LNCAP (cell line): ENCODE results near the gene ELAVL2.
A peak's percentile ranks its signal among the peaks of the same experiment; 100 is the strongest.

Experiments used
- TF ChIP-seq, protein P1 (sequence below): fragments of 450-650 bp; IDR thresholded peaks from 2 replicates; pipeline ENCODE4 v1.5.1; 2017; ENCODE audit warnings: mild to moderate bottlenecking

ELAVL2 gene

DNA sequence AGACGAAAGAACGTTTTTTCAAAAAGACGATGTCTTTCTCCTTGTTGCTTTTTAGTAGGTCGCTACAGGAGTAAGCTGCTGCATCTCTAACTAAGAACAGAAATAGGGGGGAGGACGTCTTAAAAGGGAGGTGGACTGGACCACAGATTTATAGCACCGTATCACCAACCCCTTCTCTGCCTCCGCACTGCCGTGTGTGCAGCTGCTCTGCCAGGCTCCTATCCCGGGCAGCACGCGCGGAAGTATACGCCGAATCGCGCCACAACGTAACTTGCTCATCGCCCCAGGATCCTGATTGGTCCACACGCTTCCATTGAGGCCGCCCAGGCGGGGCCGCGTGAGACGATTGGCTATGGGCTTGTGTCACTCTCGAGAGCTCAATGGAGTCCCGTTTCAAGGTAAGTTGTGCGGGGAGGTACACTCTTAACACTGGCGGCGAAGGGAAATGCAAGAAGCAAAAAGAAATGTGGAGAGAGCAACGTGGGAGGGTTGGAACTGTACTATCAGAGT, at the start of gene ELAVL2:
ELAVL2 (minus strand) TSS at position 121 of the 510 bp plus-strand sequence. CDS start 64,006 bp downstream, outside the sequence.
- TF ChIP-seq, protein P1, sequence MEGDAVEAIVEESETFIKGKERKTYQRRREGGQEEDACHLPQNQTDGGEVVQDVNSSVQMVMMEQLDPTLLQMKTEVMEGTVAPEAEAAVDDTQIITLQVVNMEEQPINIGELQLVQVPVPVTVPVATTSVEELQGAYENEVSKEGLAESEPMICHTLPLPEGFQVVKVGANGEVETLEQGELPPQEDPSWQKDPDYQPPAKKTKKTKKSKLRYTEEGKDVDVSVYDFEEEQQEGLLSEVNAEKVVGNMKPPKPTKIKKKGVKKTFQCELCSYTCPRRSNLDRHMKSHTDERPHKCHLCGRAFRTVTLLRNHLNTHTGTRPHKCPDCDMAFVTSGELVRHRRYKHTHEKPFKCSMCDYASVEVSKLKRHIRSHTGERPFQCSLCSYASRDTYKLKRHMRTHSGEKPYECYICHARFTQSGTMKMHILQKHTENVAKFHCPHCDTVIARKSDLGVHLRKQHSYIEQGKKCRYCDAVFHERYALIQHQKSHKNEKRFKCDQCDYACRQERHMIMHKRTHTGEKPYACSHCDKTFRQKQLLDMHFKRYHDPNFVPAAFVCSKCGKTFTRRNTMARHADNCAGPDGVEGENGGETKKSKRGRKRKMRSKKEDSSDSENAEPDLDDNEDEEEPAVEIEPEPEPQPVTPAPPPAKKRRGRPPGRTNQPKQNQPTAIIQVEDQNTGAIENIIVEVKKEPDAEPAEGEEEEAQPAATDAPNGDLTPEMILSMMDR = no peak

DNA sequence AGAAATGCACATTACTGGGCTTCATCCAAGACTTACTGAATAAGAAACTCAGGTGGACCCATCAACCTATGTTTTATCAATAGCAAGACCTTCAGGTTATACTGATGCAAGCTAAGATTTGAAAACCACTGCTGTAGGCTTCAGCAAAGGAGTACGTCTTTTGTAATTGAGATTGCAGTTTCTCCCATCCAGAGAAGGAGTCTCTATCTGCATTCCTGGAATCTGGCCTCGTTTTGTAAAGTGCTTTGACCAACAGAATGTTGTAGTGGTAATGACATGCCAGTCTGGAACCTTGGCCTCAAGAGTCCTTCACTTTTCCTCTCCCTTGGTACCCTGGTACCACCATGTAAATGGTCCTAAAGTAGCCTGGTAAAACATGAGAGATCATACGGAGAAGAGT, 32.2 kb upstream of the ELAVL2 start:
- TF ChIP-seq, protein P1 = no peak

DNA sequence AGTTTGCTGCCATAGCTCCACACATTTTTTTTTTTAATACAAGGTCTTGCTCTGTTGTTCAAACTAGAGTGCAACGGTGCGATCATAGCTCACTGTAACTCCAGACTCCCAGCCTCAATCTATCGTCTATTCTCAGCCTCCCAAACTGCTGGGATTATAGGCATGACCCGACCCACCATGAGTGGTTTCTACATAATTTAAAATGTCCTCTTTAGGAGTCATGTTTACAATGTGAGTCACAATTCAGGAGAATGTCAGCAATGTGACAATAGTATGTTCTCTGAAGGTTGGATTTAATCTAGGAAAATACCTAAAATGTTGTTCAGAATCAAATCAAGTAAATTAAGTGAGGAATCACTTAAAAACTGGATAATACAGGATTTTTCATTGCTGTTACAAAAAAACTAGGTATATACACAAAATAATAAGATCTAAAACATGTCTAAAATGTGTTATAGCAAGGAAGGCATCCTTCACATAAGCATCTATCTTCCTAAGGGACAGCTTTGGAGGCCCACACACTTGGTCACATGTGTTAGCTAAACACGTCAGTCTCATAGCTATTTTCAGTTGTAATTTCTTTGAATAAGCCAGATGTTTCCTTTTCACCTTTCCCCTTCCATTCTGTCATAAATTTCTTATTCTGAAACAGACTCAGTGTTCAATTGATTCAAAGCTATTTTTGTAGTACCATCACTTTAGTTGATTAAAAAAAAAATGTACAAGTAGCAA, 30.0 kb upstream of the ELAVL2 start:
- TF ChIP-seq, protein P1 = no peak

DNA sequence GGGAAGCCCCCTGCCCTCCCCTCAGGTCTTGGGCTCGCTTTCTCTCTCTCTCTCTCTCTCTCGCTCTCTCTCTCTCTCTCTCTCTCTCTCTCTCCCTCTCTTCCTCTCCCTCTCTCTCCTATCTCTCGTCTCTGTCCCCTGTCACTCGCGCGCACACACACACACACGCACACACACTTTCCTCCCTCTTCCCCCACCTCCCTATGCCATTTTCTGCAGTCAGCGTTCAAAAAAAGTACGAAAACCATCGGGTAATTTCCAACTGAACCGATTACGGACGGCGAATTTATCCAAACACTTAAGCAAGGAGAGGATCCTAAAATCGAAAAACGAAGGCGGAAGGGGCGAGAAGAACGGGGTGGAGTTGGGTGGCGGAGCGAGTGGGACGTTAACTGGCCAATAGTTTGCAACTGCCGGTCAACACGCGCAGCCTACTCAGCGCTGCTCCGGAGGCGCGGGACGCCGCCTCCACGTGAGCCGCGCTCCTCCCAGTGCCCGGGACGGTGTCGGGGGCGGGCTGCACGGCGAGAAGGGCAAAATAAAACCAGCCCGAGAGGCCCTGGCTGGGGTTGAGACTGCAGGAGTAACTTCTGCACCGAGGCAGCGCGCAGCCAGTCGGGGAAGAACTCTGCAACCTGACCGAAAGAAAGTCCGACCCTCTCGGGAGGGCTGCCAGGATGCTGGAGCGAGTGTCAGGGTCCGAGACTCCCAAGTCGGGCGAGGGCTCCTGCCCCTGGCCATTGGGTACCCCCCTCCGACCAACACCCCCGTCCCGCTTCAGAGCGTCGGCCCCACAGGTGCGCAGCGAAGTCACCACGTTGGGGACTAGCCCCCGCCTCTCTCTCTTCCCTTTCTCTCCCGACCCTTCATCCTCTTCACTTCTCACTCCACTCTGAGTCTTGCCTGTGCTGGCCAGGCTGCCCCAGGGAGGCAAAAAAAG, 24.9 kb upstream of the ELAVL2 start:
- TF ChIP-seq, protein P1 = no peak

DNA sequence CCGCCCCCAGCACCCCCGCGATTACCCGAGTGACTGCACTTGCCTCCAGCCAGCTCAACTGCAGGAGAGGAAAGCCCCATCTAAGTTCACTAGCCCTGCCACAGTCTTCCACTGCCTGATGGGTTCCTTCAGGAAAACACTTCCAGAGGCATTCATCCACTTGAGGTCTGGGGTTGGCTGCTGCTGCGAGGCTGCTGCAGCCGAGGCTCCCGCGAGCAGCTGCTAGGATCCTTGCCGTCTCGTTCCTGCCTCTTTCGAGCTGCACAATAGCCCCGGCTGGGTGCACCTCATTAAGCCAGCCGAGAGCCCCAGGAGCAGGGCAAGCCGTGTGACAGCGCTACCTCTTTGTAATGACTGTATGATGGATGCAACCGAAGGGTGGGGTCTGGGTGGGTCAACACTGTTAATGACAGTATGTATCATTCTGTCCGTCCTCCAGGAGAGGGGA, 24.2 kb upstream of the ELAVL2 start:
- TF ChIP-seq, protein P1 = no peak

DNA sequence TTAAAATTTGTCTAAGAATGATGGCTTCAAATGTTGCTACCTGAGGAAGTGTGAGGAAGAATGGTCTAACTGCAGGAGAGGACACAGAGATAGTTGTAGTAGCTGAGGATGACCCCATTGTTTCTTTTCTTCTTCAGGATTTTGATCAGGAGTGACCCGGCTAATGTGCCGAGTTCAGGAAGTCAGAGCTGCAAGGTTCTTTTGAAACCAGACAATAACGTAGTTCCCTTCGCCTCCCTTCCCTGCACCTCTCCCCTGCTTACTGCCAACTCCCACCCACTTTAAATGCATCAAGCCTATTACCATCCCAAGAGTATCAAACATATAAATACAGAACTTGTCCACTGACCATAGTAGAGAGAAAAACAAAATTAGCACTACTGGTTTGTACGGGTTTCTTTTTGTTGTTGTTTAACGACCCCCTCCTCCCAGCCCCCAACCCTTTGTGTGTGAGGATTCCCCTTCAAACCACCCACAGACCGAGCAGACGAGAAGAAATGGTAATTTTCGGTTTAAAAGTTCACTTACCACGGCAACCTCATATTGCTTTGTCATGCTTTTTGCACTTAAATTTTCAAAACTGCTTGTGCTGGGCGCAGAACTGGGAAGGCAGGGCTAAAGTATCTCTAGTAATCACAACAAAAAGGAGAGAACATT, 23.5 kb upstream of the ELAVL2 start:
- TF ChIP-seq, protein P1 = no peak

DNA sequence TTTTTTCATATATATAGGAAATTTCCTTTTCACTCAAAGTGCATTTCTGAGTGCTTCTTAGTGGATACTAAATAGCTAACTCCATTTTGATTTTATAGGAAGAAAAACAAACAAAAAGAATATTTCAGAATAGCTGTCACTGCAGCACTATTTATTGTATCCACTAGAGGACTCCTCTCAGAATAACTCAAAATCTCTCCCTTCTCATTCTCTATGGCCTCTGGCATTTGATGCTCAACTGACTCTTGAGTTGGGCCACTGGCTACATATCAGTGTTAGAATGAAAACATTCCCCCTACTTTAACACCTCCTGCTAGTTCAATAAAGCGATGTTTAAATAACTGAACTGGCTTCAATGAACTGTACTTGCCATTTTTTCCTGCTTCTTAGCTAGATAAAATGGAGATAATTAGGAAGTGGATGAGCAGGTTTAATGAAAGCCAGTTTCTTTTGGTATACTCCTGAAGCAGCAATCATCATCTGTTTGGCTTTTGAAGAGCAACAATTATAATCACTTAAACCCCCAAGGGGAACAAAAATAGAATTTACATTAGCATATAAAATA, 16.6 kb upstream of the ELAVL2 start:
- TF ChIP-seq, protein P1 = peak; percentile 46
